SK-N-DZ (cell line): ENCODE results near the gene SLC12A5.

Source experiments
- DNase-seq: peaks from one replicate; pipeline ENCODE4 v3.0.0-alpha.2; 2015; ENCODE audit warnings: low spot score

The SLC12A5 gene

DNA sequence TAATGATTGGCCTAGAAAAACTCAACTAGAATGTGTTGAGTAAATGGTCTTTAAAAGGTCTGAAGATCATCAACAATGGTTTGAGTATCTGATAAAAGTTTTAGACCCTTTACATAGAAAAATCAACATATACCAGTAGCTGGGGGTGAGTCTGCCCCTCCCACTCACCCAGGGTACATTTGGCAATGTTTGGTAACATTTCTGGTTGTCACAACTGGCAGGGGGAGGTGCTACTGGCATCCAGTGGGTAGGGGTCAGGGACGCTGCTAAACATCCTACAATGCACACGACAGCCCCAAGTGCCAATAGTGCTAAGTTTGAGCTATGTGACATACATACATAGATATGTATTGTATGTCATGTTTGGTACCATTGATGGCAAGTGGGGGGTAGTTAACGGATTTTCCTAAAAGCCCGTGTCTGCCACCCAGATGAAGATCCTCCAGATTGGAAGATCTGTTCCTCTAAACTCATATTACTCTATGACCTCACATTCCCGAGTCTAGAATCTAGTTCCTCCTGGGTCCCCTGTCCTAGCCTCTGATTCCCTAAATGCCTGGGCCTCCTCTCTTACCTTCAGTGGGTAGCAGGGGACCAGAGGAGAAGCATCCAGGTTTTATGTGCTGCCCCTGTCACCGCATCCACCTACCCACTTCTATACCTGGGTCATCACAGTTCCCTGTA is 22.9 kb upstream of the SLC12A5 start:
- DNase-seq, result no peak

DNA sequence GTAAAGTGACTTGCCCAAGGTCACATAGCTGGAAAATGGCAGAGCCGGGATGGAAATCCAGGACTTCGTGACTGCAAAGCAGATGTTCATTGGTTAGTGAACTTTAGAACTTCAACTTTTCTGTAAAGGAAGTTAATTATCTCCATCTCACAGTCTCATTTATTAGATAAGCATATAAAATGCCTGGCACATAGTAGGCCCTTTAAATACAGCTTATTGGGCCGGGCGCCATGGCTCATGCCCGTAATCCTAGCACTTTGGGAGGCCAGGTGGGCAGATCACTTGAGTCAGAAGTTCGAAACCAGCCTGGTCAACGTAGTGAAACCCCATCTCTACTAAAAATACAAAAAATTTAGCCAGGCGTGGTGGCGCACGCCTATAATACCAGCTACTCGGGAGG is 22.1 kb upstream of the SLC12A5 start:
- no peak for DNase-seq

DNA sequence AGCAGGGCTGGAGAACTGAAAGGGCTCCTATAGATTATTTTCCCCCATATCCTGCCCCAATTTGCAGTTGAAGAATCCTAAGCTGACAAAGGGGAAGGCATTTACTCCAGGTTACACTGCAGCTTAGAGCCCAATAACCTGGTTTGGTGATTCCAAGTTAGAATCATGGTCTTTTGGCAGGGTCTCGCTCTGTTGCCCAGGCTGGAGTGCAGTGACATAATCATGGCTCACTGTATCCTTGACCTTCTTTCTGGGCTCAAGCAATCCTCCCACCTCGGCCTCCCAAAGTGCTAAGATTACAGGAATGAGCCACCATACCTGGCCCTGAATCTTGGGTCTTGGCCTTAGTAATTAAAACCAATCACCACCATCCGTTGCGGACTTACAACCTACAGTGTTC is 21.3 kb upstream of the SLC12A5 start:
- DNase-seq, result no peak

DNA sequence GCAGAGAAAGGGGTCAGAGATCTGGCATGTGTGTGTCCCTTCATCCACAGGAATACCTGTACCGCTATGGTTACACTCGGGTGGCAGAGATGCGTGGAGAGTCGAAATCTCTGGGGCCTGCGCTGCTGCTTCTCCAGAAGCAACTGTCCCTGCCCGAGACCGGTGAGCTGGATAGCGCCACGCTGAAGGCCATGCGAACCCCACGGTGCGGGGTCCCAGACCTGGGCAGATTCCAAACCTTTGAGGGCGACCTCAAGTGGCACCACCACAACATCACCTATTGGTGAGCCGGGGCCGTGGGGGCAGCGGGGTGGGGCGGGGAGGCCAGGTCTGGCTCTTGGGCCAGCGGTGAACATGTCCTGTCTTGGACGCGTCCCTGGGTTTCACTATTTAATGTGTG is 19.2 kb upstream of the SLC12A5 start:
- DNase-seq, result no peak

DNA sequence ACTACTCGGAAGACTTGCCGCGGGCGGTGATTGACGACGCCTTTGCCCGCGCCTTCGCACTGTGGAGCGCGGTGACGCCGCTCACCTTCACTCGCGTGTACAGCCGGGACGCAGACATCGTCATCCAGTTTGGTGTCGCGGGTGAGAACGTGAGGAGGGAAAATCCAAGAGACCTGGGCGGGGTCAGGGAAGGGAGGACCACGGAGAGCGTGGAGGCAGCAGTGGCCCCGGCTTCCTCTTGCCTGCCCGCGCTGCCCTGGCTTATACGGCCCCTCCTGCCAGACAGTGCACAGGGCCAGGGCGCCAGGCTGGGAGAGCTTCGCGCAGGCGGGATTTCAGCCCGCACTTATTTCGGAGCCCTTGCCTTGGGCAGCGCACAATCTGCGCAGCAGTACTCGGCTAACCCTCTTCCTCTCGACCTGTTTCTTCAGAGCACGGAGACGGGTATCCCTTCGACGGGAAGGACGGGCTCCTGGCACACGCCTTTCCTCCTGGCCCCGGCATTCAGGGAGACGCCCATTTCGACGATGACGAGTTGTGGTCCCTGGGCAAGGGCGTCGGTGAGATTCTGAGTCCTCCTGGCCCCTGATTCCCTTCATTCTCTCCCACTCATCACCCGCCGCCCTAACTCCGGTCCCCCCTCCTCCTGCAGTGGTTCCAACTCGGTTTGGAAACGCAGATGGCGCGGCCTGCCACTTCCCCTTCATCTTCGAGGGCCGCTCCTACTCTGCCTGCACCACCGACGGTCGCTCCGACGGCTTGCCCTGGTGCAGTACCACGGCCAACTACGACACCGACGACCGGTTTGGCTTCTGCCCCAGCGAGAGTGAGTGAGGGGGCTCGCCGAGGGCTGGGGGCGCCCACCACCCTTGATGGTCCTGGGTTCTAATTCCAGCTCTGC is 18.3 kb upstream of the SLC12A5 start:
- DNase-seq, result no peak

DNA sequence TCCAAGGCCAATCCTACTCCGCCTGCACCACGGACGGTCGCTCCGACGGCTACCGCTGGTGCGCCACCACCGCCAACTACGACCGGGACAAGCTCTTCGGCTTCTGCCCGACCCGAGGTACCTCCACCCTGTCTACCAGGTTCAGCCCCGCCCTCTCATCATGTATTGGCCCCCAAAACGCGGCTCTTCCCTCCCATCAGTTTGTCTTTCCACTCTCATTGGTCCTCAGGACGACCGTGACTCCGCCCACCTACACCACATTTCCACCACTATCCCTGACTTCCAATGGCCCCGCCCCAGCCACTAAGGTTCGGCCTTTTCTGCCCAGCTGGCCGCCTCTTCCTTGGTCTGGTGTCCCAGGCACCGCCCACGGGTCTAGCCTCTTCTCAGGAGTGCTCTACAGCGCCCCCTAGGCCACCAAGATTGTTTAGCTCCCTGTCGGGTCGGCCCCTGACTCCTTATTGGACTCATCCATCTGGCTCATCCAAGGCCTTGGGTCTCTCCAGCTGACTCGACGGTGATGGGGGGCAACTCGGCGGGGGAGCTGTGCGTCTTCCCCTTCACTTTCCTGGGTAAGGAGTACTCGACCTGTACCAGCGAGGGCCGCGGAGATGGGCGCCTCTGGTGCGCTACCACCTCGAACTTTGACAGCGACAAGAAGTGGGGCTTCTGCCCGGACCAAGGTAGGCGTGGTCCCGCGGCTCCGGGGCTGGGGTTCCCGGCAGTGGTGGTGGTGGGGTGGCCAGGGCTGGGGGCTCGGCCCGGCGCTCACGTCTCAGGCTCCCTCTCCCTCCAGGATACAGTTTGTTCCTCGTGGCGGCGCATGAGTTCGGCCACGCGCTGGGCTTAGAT is 17.2 kb upstream of the SLC12A5 start:
- DNase-seq, result peak; percentile 90

DNA sequence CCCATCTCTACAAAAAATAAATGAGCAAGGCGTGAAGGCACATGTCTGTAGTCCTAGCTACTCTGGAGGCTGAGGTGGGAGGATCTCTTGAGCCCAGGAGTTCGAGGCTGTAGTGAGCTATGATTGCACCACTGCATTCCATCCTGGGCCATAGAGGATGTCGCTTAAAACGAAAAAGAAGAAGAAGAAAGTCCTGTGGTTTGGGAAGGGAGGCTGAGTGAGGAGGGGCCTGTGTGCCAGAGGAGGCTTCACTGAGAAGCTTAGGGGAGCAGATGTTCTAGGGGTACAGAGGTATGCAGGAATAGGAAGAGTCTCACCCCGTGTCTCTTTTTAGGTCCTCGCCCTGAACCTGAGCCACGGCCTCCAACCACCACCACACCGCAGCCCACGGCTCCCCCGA is 16.1 kb upstream of the SLC12A5 start:
- no peak for DNase-seq

DNA sequence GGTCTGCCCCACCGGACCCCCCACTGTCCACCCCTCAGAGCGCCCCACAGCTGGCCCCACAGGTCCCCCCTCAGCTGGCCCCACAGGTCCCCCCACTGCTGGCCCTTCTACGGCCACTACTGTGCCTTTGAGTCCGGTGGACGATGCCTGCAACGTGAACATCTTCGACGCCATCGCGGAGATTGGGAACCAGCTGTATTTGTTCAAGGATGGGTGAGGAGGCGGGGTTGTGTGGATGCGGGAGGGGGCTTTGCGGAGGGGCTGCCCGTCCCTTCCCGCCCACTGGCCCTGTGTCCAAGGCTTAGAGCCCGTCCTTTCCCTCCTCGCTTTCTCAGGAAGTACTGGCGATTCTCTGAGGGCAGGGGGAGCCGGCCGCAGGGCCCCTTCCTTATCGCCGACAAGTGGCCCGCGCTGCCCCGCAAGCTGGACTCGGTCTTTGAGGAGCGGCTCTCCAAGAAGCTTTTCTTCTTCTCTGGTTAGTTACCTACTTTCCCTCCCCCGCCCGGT is 15.6 kb upstream of the SLC12A5 start:
- DNase-seq, result no peak

DNA sequence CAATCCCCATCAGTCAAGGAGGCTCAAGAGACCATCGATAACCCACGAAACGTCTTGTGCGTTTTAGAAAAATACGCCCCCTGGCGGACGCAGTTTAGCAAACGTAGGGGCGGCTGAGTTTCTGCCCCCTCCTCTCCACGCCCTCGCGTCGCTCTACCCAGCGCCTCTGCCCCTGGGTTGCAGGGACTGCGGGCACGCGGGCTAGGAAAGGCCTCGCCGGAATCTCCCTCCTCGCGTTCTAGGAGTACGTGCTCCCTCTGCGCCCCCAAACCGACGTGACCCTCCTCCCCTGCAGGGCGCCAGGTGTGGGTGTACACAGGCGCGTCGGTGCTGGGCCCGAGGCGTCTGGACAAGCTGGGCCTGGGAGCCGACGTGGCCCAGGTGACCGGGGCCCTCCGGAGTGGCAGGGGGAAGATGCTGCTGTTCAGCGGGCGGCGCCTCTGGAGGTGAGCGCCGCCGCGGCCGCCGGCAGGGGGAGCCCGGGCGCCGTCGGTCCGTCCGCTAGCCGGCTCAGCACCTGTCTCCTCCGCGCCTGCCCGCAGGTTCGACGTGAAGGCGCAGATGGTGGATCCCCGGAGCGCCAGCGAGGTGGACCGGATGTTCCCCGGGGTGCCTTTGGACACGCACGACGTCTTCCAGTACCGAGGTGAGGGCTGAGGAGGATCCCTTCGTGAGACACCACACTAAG is 15.0 kb upstream of the SLC12A5 start:
- DNase-seq, result peak; percentile 80

DNA sequence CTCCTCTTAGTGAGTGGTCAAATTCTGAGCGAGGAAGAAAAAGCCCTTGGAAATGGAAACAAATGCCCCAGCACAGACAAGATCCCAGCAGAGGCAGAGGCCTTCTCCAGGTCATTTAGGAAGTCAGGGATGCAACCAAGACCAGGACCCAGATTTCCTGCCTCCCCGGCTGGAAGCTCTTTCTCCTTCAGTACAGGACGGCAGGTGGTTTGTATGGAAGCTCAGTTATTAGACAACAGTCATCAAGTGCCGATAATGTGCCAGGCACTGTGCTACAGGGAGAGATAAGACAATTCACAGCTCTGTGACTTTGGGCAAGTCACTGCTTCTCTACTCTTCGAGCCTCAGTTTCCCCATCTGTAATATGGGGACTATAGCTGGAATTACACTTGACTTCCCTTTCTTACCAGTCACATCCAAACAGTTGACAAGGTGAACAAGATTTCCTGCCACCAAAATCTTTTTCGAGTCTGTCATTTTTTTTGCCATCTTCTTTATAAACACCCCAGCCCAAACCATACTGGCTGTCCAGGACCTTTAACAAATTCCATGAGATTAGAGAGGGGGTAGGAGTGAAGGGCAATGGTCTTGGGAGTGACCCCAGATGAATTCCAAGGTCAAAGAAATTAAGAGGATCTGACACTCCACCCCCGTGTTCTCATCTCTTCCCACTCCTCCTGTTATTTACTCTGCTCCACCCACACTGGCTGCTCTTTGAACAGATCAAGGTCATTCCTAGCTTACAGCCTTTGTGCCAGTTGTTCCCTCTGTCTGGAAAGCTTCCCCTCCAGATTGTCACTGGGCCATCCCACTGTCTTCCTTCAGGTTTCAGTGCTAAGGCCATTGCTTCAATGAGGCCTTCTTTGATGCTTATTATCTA is 14.3 kb upstream of the SLC12A5 start:
- DNase-seq, result no peak

DNA sequence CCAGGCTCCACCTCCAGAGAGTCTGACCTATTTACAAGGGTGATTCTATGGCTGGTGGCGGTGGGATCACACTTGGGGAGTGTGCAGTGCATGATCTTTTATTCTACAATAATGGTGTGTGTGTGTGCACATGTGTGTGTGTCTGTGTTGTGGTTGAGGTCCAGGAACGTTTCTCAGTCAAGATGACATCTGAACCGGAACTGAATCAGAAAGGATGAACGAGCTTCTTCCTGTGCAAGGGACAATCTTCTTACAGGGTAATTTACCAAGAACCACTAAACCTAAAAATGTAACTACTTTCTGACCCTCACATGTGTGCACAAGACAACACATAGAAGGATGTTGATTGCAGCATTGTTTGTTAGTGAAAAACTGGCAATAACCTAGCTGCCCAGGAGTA is 11.7 kb upstream of the SLC12A5 start:
- DNase-seq, result no peak

DNA sequence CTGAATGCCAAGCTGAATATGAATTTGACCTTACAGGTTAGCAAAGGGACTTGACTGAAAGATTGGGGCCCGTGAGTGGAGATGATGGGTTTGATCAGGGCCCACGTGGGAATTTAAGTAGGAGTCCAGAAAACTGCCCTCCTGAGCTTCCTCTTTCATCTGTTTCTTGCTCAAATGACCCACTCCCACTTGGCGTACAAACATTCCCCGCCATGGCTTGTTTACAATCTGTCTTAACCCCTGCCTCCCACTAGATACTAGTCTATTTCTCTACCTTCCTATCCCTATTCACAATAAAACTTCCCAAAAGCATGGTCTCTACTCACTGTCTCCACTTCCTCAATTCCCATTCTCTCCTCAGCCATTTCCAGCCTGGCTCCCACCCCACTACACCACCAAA is 10.9 kb upstream of the SLC12A5 start:
- no peak for DNase-seq

DNA sequence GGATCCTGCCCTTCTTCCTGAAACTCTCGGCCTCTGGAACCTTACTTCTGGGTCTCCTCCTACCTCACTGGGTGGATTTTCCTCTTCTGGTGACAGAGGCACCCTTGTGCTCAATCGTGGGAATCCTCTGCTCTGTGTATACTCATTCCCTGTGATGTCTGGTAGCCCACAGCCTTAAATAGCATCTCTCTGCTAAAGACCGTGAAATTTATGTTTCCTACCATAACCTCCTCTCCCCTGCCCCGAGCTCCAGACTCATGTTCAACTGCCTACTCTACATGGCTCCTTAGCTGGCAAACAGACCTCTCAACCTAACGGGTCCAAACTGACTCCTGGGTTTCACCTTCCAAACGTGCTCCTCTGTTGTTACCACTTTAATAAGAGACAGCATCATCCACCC is 10.4 kb upstream of the SLC12A5 start:
- DNase-seq, result no peak

DNA sequence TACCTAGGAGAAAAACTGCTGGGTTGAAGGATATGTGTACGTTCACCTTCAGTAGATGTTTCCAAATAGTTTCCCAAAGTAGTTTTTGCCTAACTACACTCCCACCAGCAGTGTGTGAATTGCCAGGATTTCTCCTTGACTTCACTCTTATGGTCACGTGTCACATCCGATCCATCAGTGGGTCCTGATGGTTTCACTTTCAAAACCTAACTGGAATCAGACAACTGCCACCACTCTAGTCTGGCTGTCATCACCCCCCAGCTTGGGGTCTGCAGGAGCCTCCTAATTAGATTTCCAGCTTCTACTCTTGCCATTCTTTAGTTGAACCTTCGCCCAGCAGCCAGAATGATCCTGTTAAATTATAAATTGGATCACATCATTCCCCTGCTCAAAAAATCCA is 8.5 kb upstream of the SLC12A5 start:
- DNase-seq, result peak; percentile 78

DNA sequence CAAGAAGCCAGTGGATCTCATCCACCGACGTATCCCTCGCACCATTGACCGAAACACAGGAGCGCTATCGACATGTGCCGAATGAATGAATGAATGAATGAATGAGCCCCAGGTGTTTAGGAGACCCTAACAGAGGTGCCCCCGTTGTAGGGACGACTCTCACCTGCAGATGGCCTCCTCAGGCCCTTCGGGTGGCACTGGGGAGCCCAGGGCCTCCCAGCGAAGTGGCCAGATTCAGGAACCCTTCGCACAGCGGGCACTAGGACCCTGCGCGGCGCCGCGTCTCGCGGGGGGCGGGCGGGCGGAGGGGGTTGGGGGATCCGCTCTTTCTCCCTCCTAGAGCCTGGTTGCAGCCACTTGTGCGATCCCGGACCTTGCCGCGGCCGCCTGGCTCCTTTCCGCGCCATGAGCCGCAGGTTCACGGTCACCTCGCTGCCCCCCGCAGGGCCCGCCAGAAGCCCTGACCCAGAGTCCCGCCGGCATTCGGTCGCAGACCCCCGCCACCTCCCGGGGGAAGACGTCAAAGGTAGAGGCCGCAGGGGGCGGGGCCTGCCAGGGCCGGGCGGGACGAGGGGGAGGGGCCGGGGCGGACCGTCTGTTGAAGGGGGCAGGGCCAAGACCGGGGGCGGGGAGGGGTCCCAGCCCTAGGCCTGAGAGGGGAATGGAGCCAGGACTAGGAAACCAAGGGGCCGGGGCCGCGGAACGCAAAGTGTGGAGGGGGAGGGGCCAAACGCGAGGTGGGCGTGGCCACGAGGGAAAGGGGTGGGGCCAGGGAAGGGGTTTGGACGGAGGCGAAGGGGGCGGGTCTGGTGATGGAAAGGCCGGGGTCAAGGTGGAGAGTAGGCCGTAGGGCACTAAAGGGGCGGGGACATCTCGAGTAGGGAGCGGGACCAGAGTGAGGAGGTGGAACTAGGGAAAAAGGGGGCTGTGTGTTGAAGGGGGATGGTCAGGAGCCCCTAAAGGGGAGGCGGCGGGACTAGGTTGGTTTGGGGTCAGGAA is 7.4 kb upstream of the SLC12A5 start:
- peak; percentile 92 for DNase-seq

DNA sequence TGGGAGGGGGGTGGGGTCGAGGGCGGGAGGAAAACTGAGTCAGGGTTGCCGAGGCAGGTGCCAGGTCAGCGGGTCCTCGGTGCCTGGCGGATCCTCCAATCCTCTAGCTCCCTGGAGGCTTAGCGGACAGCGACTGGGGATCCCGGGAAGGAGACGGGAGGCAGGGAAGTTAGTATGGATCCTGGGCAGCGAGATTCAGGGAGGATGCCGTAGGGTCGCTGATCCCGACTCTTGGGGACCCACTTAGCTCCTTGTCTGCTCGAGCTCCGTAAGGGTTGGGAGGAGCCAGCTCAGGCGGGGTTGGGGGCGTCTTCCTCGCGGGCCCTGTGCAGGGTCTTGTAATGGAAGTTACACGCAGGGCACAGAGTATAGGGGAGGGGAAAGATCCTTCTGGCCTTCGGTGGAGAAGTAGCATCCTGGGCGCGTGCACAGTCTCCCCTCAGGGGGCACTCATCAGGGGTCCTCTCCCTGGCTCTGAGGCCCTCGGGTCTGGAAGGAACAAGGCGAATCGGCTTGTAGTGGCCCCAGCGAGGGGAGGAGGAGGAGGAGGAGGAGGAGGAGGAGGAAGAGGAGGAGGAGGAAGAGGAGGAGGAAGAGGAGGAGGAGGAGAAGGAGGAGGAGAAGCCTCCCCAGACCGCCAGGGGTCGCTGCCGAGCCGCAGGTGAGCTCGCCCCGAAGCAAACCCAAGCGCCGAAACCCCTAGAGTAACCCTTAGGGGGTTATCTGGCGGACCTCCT is 6.4 kb upstream of the SLC12A5 start:
- peak; percentile 68 for DNase-seq

DNA sequence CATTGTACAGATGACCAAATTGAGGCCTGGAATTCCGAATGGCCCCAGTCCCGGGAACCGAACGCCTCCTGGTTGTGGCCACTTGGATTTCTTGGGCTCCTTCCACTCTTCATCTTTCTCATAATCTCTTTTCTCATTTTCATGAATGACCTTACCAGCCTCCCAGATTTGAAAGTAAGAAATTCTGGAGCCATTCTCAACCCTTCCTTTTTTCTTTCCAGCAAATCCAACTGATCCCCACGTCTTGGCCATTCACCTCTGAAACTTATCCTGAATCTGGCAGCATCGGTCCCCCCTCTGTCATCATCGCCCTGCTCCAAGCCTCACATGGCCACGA is 5.9 kb upstream of the SLC12A5 start:
- DNase-seq, result no peak

DNA sequence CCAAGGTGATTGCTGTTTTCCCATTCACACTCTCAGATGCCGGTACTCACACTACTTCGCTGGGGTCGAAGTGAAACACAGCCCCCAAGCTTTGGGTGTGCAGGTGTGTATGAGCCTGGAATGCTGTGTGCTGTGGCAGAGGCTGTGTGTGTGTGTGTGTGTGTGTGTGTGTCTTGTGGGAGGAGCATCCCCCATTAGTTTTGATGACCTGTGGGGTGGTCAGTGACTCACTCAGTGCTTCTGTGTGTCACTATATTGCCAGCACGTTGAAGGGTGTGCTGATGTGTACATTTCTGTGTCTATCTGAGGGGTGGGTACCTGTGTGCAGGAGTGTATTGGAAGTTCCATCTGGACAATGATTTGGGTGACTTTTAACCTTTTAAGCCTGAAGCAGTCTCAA is 5.0 kb upstream of the SLC12A5 start:
- DNase-seq, result no peak

DNA sequence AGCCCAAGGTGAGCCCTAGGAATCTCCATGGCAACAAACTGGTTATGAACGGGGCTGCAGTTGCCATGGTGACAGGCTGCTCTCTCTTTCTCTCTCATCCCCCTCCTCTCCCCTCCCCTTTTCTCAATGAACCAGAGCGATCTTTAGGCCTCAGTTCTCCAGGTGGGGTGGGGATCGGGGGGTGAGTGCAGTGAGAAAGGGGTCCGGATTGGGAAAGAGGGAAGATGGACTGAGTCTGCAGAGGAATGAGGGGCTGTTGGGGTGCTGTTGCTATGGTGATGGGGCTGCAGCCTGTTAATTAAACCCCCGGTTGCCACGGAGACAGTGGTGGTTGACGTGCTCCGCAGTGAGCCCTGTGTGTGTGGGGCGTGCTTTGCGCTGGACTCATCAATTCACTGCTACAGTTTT is 3.6 kb upstream of the SLC12A5 start:
- peak; percentile 56 for DNase-seq
